Prostate gland (tissue), 2 donors: ENCODE data around the gene GLP2R. TPM values are rescaled to one million over a fixed set of nuclear protein-coding genes. Genes with fewer than 3 reads are reported as not detected.
"Not testable (repeated sequence)": the region's sequence is repeated elsewhere in the genome, so short reads cannot be mapped to it uniquely, and the experiment has no call there.

Source experiments
- DNase-seq: peaks from one replicate; pipeline ENCODE4 v3.0.0-alpha.2; 2019; ENCODE audit warnings: low spot score
- H3K27ac ChIP-seq, 2 donors: fragments of 200-600 bp; sonication (generic); 2 replicates each; pipeline ENCODE4 v1.5.1; 2017 to 2019
- H3K27me3 ChIP-seq: fragments of 200-600 bp; sonication (generic); replicated peaks from 2 replicates; pipeline ENCODE4 v1.5.1; 2019; ENCODE audit not compliant: insufficient read depth
- H3K36me3 ChIP-seq, 2 donors: fragments of 200-600 bp; sonication (generic); 1 replicate in 1 of 2; 2 replicates in 1 of 2; pipeline versions ENCODE4 v1.5.1 to v1.8.1; 2017 to 2019
- H3K4me1 ChIP-seq: fragments of 200-600 bp; sonication (generic); replicated peaks from 2 replicates; pipeline ENCODE4 v1.5.1; 2019
- H3K4me3 ChIP-seq, 2 donors: fragments of 200-600 bp; sonication (generic); 2 replicates each; pipeline ENCODE4 v1.5.1; 2017 to 2019
- H3K9me3 ChIP-seq: fragments of 200-600 bp; sonication (generic); 2 replicates; pipeline ENCODE4 v1.5.1; 2017
- POLR2A ChIP-seq: fragments of 450-650 bp; IDR thresholded peaks from one replicate; pipeline ENCODE4 v1.6.1; 2016; ENCODE audit warnings: antibody characterized with exemption, mild to moderate bottlenecking
- POLR2AphosphoS5 ChIP-seq: sonication (generic); formaldehyde crosslinking; IDR thresholded peaks from one replicate; pipeline ENCODE4 v1.6.1; 2017; ENCODE audit warnings: antibody characterized with exemption
- WGBS: methylation state at CpG from one replicate; pipeline ENCODE4 v1.1.5; 2018; 5-methylcytosine and 5-hydroxymethylcytosine counted together
- intact Hi-C: fragments of 100-400 bp; cut with DNase I; formaldehyde crosslinking; loops from one replicate; pipeline ENCODE4 v1.14.2; 2022
- total RNA-seq, 2 donors: library from RNA; depleted of rRNA; stranded (reverse); fragments of >200 nt; gene quantifications; one replicate each; pipeline ENCODE4 v1.1.0, GENCODE V29; 2016
- TF ChIP-seq, protein P1 (sequence below), 4 experiments: fragments of 200-600 bp in 2 of 4; fragments of 450-650 bp in 2 of 4; sonication (generic) in 2 of 4; IDR thresholded peaks; 1 replicate in 3 of 4; 2 replicates in 1 of 4; pipeline ENCODE4 v1.5.1; 2016 to 2019; ENCODE audit warnings: antibody characterized with exemption in 4 of 4, mild to moderate bottlenecking in 2 of 4, moderate library complexity in 2 of 4

Gene GLP2R, protein sequence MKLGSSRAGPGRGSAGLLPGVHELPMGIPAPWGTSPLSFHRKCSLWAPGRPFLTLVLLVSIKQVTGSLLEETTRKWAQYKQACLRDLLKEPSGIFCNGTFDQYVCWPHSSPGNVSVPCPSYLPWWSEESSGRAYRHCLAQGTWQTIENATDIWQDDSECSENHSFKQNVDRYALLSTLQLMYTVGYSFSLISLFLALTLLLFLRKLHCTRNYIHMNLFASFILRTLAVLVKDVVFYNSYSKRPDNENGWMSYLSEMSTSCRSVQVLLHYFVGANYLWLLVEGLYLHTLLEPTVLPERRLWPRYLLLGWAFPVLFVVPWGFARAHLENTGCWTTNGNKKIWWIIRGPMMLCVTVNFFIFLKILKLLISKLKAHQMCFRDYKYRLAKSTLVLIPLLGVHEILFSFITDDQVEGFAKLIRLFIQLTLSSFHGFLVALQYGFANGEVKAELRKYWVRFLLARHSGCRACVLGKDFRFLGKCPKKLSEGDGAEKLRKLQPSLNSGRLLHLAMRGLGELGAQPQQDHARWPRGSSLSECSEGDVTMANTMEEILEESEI
- total RNA-seq, result 1 to 10 TPM in 1 of 2 donors, under 1 TPM in 1; 0.34 to 1.5 TPM

DNA sequence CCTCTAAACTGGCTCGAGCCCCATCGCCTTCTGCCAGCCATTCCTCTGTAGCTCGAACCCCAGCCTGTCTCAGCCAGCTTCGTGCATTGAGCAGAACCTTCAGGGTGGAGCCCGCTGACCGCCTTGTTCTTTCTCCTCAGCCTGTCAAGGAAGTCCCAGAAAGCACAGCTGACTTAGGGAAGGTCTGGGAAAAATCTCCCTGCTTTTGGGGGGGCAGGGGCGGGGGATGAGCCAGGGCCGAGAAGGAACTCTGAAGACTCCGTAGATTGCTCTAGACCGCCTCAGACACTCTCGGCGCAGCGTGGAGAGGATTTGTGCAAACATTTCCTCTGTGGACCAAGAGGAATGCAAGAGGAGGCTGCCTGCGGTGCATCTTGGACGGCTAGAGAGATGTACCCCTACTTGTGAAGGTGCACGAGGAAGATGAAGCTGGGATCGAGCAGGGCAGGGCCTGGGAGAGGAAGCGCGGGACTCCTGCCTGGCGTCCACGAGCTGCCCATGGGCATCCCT lies at the start of gene GLP2R:
Gene GLP2R, plus strand, starts transcription at position 284 of the 510 bp plus-strand sequence. Its CDS starts 140 bp downstream, at position 424.
- no peak within 1 kb of the TSS for H3K27ac ChIP-seq
- H3K4me1 ChIP-seq, result no peaks in the 10 kb centered on the region
- TF ChIP-seq POLR2AphosphoS5 (no peak), POLR2A (no peak)
- TF ChIP-seq, protein P1, sequence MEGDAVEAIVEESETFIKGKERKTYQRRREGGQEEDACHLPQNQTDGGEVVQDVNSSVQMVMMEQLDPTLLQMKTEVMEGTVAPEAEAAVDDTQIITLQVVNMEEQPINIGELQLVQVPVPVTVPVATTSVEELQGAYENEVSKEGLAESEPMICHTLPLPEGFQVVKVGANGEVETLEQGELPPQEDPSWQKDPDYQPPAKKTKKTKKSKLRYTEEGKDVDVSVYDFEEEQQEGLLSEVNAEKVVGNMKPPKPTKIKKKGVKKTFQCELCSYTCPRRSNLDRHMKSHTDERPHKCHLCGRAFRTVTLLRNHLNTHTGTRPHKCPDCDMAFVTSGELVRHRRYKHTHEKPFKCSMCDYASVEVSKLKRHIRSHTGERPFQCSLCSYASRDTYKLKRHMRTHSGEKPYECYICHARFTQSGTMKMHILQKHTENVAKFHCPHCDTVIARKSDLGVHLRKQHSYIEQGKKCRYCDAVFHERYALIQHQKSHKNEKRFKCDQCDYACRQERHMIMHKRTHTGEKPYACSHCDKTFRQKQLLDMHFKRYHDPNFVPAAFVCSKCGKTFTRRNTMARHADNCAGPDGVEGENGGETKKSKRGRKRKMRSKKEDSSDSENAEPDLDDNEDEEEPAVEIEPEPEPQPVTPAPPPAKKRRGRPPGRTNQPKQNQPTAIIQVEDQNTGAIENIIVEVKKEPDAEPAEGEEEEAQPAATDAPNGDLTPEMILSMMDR (IDR thresholded peaks at IDR 0.05), result no peak
- no peak for DNase-seq
- no peaks in the 10 kb centered on the region for H3K36me3 ChIP-seq
- intact Hi-C loops, result no loop called here
- 64% methylated on average over 20 of the region's 21 CpGs for WGBS
- H3K9me3 ChIP-seq, result no peaks in the 10 kb centered on the region
- H3K27me3 ChIP-seq, result no peaks in the 10 kb centered on the region
- no peak within 1 kb of the TSS for H3K4me3 ChIP-seq

DNA sequence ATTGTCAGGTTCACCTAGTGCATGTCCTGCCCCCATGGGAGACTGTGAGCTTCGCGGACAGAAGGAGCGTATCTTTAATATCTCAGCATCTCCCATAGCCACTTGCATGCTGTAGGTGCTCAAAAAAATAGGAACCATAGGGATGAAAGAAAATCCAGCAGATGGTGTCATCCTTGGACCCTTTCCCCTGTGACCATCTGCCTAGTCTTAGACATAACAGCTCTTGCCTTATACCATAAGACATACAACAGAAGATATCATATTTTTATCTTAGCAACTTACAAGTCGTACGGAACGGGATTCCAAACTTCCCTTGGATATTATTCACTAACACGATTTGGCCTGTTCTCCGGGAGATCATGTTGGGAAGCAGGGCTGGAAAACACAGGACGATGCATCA lies 48.8 kb upstream of the GLP2R start:
- 94% methylated on average over 9 of the region's 9 CpGs for WGBS
- TF ChIP-seq POLR2AphosphoS5, result no peak
- no peak for TF ChIP-seq POLR2A
- TF ChIP-seq, protein P1 (IDR thresholded peaks at IDR 0.05), result no peak
- no peaks in the 10 kb centered on the region for H3K4me1 ChIP-seq
- H3K9me3 ChIP-seq, result no peaks in the 10 kb centered on the region
- H3K4me3 ChIP-seq, result no peak overlapping the region
- no peak for DNase-seq
- no peaks in the 10 kb centered on the region for H3K36me3 ChIP-seq
- no peaks in the 10 kb centered on the region for H3K27me3 ChIP-seq
- no peak overlapping the region for H3K27ac ChIP-seq
- intact Hi-C loops, result no loop called here

DNA sequence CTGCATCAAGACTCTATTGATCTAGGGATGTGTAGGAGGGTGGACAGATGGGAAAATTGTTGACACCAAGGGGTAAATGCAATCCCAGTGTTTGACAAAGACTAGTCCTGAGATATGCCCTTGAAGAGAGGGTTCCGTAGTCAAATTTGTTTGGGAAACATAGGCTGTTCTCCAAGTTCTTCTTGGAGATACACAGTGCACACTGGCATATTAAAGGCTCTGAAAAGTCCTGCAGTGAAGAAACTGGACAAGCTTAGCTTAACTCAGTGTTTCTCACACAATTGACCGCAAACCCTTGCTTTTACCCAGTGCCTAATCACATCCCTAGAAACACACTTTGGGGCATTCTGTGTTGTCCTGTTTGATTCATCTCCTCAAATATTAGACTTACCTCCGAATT lies 45.2 kb upstream of the GLP2R start:
- no peak for DNase-seq
- Histone ChIP-seq H3K9me3 (no peaks in the 10 kb centered on the region), H3K27ac (no peak overlapping the region), H3K36me3 (no peaks in the 10 kb centered on the region), H3K4me3 (no peak overlapping the region), H3K4me1 (no peaks in the 10 kb centered on the region), H3K27me3 (no peaks in the 10 kb centered on the region)
- intact Hi-C loops, result no loop called here
- TF ChIP-seq POLR2AphosphoS5, result no peak
- TF ChIP-seq, protein P1 (IDR thresholded peaks at IDR 0.05), result no peak
- no peak for TF ChIP-seq POLR2A
- WGBS, result 92% methylated on average over 3 of the region's 3 CpGs

DNA sequence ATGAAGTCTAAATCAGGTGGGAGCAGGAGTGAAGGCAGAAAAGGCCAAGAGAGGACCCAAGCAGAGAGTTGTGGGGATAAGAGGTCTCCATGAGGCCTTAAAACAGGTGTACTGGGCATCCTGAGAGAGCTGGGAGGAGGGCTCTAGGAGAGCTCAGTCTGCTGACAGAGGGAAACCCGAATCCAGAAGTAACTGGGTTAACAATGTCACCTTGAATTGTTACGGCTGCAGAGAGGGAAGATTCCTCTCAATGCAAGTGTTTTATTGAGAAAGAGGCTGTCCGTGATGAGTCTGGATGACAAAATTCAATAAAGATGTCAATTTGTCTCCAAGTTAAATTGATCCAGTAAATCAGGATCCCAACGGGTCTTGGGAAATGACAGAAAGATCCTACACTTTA lies 42.7 kb upstream of the GLP2R start:
- H3K9me3 ChIP-seq, result no peaks in the 10 kb centered on the region
- intact Hi-C loops, result no loop called here
- 57% methylated on average over 4 of the region's 4 CpGs for WGBS

DNA sequence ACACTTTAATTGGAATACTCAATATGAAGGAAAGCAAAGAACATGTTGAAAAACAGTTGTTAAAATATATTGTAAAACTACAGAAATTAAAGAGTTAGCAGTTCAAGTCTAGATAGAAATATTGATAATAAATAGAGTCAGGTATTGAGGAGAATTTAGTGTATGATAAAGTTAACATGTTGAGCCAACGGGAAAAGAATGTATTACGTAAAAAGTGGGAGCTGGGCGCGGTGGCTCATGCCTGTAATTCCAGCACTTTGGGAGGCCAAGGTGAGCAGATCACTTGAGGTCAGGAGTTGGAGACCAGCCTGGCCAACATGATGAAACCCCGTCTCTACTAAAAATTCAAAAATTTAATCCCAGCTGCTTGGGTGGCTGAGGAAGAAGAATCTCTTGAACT lies 42.3 kb upstream of the GLP2R start:
- H3K36me3 ChIP-seq, intact Hi-C loops, H3K9me3 ChIP-seq, H3K4me1 ChIP-seq, H3K4me3 ChIP-seq, H3K27me3 ChIP-seq, DNase-seq, H3K27ac ChIP-seq: not testable (repeated sequence)
- 72% methylated on average over 5 of the region's 5 CpGs for WGBS

More for the DNA sequence above, 42.7 kb upstream of the GLP2R start:
- no peak for TF ChIP-seq POLR2A
- TF ChIP-seq, protein P1 (IDR thresholded peaks at IDR 0.05), result no peak
- TF ChIP-seq POLR2AphosphoS5, result no peak
- H3K4me3 ChIP-seq, result no peak overlapping the region
- H3K27me3 ChIP-seq, result no peaks in the 10 kb centered on the region
- H3K36me3 ChIP-seq, result no peaks in the 10 kb centered on the region
- no peak overlapping the region for H3K27ac ChIP-seq
- no peak for DNase-seq
- no peaks in the 10 kb centered on the region for H3K4me1 ChIP-seq
